Ecto neural progenitor cell (in vitro differentiated cells): ENCODE results near the gene NFATC1.

Source experiments
- DNase-seq: peaks from one replicate; pipeline ENCODE4 v3.0.0-alpha.2; 2018; ENCODE audit warnings: low spot score

Gene NFATC1

DNA sequence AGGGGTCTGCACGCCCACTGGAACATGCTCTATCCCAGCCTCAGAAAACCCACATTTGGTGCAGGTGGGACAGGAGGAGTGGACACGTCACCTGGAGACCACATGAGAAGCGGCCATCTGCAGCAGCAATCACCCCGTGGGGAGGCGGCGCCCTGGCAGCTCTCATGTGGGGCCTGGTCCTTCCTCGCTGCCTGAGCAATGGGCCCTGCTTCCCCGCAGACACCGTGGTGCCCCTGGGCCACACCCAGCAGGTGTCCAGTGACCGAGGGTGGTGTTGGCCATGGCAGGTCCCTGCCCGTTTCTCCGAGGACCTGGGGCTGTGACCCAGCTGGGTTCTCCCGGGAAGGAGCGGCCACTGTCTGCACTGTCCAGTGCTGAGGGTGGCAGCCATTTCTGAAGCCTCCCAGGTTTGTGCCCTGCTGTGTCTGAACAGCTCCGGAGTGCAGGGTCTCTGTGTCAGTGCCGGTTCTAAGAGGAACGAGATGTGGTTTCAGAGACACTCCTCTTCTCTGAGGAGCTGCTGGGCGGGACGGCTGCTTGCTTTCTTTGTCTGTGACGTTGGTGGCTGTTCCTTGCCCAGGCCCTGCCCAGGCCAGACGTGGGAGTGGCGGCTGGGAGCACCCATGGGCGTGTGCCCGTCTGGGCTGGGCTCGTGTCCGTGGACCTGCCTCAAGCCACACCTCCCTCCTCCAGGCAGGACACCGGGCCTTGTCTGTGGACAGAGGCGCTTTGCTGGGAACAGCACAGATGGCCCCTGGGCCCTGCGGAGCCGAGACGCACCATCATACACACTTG, 44.8 kb downstream of the NFATC1 start:
- DNase-seq = no peak

DNA sequence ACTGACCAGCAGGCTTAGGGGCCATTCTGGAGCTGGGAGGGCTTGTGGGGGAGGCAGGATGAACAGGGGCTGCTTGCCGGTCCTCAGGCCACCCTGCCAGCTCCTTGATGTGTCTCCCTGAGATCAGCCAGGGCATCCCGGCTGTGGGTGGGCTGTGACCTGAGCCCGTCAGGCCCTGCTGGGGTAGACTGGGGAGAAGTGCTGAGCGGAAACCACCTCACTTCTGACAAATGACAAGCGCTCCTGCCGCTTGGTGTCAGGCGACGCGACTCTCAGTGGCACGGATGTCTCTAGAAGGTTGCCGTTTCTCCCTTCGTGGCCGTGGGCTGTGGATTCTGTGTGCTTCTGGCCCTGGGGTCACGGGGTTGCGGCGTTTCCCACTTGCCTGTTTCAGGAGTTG, 45.7 kb downstream of the NFATC1 start:
- no peak for DNase-seq

DNA sequence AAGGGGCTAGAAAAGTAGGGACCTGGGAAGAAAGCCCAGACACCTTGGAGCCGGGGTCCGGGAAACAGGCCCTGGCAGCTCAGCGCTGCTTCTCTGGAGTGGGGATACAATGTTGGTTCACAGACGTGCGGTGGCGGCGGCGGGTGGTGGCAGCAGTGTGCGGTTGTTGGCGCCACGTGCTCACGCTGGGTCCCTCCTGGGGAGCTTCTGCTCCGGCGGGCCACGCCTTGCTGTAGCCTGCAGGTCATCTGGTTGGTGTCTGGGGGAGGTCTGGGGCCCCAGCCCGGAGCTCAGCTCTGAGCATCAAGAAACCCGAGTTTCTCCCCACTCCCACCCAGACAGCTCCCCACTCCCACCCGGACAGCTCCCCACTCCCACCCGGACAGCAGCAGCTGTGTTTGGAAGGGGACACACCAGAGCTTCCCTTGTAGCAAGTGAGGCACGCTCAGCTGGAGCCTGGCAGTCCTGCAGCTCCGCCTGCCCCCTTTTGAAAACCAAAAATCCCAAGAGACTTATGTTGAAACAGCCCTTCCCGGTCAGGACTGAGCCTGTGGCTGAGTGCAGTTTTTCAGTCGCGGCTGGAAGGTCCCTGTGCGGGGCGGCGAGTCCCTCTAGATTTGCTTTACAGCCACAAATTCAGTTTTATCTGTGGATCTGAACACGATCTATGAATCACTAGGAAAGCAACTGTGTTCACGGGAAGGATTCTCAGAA, 46.9 kb downstream of the NFATC1 start:
- DNase-seq = no peak

DNA sequence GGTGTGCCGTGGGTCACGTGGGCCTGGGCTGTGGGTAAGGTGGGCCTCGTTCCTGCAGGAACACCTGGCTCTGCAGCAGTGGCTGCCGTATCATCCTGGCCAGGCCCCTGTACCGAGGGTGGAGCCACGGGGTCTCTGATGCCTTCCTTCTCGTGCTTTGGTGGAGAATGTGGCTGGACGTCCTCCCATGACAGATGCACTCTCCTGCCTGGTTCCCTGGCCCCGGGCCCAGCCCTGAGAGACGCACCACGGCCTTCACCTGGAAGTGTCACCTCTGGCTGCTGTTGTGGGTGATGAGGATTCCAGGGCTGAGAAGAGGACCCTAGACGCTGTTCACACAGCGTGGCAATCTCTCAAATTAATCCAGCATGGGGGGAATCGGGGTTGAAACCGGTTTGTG, 49.5 kb downstream of the NFATC1 start:
- DNase-seq = no peak

DNA sequence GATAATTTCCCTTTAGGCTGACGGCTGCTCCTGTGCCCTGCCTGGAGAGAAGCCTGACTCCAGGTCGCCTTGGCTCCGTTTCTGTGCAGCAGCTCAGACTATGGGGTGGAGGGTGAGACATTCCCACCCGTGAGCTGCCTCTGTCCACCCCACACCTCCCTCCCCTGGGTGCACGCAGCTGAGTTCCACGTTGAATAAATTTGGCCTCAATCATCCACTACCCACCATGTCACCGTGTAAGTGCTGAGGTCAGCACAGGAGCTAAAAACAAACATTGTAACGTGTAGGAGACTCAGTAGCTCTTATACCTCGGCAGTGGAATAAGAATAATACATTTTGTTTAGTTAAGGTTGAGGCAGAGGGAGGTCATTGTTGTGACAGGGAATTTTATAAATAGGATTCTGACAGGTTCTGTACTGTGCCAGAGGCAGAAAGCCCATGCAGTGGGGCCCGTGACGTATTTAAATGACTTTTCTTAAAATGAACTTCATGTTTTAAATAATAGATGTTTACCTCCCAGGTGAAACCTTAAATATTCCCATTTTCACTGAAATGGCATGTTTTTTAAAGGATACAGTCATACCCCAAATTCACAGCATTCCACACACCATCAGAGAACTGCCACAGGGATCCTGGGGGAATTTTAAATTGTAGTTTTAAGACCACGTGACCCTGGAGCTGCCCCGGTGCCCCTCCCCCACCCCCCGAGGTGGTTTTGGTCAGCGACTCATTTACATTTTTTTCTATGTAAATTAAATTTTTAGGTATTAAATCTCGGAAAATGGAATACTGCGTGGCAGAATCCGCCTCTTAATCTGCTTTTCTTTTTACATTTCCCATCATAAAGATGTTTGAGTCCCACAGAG, 50.2 kb downstream of the NFATC1 start:
- DNase-seq = no peak

DNA sequence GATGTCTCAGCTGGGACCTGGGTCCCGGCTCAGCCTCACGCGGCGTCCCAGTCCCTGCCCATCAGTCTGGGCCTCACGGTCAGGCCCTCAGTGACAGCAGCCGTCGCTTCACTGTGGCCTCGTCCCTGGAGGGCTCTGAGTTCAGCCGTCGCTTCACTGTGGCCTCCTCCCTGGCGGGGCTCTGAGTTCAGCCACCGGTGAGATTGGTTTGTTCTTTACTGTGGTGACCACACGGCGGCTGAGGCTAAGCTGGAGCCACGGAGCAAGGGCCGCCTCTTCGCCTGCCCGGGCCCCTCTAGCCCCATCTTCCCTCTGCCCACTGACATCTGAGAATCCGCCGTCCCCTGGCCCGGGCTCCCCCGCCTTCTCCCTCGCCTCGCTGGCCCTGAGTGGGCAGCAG, 51.2 kb downstream of the NFATC1 start:
- DNase-seq = no peak

DNA sequence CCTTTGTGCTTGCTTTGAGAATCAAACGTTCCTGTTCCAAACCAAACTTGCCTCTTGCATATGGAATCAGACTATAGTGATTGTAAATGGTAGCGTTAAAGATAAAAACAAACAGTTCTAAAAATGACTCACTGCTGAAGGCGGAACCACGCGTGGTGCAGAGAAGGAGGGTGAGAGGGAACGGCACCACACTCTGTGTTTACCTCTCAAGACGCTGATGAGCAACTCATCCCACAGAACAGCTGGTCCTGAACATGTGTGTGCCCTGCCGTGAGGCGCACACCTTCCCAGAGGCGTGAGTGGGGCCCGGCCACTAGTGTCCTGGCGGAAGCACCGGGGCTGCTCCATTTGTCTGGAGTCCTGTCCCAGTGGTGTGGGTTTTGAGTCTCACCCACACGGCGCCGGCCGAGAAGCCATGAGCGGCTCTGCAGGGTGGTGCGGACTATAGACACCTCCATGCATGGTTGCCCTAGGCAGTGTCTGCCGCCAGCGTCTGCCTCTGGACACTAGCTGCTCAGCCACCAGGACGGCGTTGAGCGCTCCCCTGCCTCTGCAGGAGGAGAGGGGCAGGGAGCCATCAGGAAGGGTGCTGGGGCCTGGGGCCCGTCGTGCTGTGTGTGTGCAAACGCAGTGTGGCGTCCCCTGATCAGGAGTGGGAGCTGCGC, 52.1 kb downstream of the NFATC1 start:
- no peak for DNase-seq

DNA sequence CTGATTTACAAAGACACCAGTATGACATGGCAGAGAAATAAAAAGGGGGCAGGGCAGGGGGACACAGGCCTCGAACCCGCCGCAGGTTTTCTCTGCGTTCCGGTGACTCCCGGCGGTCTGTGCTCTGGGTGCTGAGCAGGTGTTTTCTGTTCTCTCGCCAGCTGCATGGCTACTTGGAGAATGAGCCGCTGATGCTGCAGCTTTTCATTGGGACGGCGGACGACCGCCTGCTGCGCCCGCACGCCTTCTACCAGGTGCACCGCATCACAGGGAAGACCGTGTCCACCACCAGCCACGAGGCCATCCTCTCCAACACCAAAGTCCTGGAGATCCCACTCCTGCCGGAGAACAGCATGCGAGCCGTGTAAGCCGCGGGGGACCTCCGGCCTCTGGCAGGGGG, 52.9 kb downstream of the NFATC1 start:
- no peak for DNase-seq

DNA sequence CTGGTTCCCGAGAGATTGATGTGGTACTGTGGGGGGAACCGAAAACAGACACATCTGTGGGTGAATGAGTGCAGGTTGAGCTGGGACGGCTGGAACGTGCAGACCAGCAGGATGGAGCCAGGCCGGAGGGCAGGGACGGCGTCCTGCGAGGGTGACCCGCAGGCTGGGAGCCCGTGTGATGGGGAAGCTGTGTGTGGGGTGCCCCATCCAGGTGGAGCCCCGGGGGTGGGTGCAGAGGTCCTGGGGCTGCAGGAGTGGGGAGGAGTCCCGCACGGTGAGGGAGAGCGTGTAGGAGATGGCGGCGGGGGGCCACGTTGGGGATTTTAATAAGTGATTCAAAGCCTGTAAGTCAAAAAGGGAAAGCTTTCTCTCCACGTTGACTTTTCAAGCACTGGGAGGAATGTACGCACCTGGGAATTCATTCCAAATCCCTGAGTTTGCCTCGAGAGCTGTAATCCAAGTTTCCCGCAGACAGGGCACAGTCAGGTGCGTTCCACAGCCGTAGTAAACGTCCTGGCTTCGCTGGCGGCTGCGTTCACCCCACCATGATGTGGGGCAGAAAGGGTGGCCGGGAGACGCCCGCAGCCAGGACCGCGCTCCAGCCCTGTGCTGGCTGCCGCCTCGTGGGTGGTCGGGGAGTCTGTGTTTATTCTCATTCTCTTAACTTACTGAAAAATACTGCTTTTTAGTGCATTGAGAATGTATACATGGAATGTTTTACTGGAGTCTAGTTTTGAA, 54.0 kb downstream of the NFATC1 start:
- no peak for DNase-seq

DNA sequence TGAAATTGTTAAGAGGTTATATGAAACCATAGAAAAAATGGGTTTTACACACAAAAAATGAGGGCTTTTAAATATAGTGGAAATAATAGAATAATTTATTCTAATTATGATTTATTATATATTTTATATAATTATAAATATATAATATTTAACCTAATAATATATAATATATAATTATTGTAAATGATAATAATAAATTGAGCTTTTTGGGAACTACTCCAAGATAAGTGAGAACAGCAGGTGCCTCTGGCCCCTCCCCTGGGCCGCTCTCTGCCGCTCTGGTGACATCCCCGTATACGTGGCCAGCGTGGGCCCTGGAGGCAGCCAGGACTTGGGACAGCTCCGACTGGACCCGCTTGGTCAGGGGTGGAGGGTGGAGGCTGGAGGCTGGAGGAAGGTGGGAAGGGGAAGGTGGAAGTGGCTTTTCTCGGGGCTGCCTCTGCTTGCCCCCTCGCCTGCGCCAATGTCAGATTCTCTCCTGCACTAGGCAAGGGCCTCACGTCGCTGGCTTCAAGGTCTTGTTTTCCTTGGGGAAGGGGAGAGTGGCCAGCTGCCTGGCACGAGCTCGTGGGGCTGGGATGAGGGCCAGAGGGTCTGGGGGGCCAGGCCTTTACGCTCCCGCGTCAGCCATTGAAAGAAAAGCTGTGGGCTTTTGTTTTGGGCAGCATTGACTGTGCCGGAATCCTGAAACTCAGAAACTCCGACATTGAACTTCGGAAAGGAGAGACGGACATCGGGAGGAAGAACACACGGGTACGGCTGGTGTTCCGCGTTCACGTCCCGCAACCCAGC, 54.8 kb downstream of the NFATC1 start:
- DNase-seq = no peak

DNA sequence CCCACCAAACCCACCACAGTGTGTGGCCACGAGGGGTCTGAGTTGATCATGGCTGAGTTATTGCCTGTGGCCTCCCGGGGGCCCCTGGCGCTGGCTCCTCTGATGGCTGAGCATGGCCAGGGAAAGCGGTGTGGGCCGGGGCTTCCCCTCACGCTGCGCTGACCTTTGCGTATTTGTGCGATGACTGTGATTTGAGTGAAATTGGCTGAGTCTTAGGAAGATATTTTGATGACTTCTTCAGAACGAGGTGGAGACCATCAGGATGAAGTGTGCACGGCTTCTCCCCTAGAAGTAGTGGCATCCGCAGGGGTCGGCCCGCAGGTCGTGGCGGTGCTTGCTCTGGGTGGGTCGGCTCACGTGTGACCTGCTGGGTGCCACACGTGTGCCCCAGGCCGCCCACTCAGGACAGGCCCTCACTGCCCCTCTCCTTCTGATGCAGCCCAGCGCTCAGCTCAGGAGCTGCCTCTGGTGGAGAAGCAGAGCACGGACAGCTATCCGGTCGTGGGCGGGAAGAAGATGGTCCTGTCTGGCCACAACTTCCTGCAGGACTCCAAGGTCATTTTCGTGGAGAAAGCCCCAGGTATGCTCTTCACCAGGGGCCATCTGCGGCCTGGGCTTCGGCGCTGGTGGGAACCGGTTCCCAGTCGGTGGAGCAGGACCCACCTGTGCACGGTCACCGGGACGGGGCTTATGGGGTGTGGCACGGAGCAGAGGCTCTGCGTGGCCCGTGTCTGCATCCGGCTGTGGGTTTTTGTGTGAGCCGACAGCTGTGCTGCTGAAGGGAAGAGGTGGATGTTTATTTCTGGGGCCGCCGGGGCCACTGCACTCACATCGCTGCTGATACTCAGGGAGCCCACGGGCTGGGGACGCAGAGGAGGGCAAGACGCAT, 55.8 kb downstream of the NFATC1 start:
- DNase-seq = no peak

DNA sequence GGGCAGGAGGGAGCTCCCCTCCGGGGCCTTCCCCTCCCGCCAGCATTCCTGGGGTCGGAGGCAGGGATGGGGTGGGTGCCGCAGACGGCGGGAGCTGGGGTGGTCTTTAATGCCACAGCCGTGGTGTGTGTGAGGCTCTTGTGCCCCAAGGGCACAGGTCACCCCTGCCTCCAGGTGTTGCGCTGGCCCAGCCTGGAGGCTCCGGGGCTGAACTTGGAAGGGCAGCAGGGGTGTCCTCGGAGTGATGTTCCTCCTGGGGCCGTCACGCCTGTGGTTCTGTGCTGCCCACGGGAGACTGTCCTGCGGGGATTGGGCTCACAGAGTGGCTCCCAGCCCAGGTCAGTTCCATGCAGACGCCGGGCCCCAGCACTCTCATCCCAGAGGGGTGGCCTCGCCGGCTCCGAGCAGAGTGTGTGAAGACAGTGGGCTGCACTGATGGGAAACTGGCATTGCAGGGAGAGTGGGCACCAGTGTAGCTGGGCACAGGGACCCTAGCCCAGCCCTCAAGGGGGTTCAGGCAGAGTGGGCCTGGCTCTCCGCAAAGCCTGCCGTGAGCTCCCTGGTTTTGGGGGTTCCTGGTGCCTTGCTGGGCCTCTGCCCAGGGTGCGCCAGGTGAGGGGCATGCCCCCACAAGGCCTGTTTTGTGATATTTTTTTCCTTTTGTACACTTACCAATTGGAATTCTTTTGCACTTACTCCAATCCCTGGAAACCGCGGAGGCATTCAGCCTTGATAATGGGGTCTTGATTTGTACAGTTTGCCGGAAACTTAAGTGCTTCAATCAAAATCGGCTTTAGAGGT, 56.7 kb downstream of the NFATC1 start:
- DNase-seq = no peak

DNA sequence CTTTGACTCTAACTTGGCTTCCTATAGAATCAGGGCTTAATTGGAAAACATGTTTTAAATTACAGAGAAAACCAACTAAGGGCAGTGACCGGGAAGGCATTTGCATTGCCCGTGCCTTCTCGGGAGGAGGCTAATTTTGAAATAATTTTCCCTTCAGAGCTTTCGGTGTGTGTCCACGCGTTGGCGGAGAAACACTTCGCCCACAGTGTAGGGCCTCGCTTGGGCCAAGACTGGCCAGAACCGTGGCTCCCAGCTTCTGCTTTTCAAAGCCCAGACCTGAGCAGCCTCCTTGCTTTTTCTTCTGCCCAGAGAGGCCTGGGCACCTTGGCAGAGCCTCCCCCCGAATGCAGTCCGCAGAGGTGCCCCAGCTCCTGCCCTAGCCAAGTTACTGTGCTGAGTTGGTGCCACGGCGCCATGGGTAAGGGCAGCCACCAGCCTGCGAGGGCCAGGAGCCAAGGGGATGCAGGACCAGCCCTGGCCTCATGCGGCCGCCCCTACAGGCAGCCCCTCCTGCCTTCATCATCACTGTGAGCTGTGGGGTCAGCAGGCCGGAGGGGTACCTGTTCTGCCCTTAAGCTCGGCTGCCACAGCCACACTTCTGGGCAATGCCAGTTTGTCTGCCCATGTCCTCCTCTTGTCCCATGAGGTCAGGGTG, 57.4 kb downstream of the NFATC1 start:
- DNase-seq = no peak

DNA sequence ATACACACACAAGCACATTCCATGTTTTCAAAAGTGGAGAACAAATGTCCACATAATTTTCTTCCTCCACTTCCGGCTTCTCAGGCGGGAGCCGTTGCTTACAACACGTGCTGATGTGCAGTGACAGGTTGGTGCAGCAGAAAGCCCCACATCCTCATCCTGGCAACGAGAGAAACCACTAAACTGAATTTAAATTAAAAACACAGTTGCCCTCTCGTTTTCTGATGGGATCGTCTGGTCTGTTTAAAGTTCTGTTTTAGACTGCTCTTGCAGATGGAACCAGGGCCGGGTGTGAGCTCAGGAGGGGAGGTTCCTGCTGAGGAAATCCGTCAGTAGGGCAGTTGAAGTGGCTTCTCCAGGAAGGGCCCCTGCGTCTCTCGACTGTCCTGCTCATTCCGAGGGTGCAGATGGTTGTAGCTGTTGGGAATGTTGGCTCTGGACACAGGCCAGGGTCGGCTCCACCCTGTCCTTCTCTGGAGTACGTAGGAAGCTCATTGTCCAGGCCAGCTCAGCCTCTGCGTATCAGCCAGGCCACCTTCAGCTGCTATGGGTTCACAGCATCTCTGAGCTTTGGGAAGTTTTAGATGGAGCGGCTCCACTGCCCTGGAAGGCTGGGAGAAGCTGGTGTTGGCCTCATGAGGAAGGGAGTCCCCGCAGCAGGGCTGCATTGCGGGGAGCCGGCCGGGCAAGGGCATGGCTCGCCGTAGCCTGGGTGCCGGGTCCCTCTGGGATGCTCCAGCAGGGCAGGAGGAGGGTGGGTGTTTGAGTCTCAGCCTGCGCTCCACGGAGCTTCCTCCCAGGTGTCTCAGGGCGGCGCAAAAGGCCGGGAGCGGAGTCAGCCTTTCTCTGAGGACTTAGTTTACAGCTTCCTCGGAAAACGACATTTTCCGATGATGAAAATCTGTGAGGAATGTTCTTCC, 58.3 kb downstream of the NFATC1 start:
- no peak for DNase-seq

DNA sequence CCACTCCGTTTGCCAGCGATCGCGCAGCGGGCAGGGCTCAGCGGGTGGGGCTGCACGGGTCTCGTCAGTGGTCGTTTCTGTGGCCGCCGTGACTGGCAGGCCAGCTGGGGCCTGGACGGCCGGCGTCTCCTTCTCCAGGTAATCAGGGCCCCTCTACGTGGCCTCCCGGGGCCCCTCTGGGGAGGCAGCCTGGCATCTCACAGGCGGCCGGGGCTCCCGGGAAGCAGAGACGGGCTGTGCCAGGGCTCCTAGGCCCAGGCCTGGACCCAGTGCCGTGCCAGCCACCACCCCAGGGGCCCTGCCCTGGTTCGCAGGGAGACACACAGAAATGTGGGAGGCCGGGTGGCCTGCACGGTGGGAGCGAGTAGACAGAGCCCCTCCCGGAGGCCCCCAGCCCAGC, 59.5 kb downstream of the NFATC1 start:
- no peak for DNase-seq

DNA sequence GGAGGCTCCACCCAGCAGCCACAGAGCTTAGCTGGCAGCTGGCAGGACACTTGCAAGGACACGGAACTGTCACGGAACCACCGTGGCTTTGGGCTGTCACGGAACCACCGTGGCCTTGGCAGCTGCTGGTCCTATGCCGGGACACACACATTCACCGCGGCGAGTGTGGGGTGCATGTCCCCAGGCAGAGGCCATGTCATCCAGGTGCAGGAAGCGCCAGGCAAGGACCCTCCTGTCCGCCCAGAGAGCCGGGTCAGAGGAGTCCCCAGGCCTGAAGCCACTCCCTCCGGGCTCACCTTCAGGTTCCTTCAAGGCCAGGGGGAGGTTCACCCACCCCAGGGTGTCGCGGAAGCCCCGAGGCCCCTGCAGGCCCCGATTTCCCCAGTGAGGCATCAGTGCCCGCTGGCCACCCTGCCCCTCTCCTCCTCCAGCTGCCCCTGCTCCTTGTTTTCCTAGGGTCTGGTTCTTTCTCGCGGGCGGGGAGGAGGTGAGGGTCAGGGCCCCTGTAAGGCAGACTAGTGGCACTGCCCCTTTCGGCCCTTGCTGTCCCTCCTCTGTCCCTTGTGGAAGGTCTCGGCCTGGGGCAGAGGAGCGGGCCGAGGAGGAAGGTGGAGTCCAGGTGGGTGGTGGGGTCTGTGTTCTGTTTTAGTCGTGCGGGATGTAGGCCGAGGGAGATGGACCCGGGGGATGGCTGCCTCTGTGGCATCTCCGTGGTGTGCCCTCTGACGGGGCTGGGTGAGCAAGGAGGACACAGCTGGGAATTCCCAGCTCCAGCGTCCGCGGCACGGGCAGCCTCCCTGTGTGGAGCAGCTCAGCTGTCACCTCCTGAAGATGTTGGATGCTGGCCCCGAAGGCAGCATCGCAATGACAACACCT, 60.6 kb downstream of the NFATC1 start:
- DNase-seq = no peak
